ENCODE measurements around the gene RPL22. TPM values are rescaled to one million over a fixed set of nuclear protein-coding genes. Genes with fewer than 3 reads are reported as not detected.
A peak's percentile ranks its signal among the peaks of the same experiment; 100 is the strongest.

RPL22 gene
- total RNA-seq, 1 experiment from 2014 or later = 441 TPM

- TF ChIP-seq FOXP4 (CRISPR knock-in tag; IDR thresholded peaks at IDR 0.05) (peak; percentile 57; the same call in 1 of the 2 replicates), E2F4 (CRISPR knock-in tag; IDR thresholded peaks at IDR 0.05; ENCODE audit: borderline replicate concordance, low read depth) (0 out of 2 replicates have a peak, but pooled peaks have one; percentile 36), ZNF138 (CRISPR knock-in tag; conservative IDR thresholded peaks at IDR 0.05) (0 out of 2 replicates have a peak, but pooled peaks have one; percentile 18), MAX (CRISPR knock-in tag; IDR thresholded peaks at IDR 0.05) (peak; percentile 86), IRF1 (CRISPR knock-in tag; IDR thresholded peaks at IDR 0.05) (no peak), TEAD1 (CRISPR knock-in tag; IDR thresholded peaks at IDR 0.05) (no peak), ZNF281 (CRISPR knock-in tag; IDR thresholded peaks at IDR 0.05) (0 out of 2 replicates have a peak, but pooled peaks have one; percentile 60), FOXP1 (CRISPR knock-in tag; IDR thresholded peaks at IDR 0.05; ENCODE audit: borderline replicate concordance) (peak; percentile 69), ZSCAN18 (CRISPR knock-in tag; IDR thresholded peaks at IDR 0.05) (no peak), USF1 (CRISPR knock-in tag; IDR thresholded peaks at IDR 0.05) (peak; percentile 24; the same call in 1 of the 2 replicates), CREB1 (CRISPR knock-in tag; IDR thresholded peaks at IDR 0.05) (peak; percentile 79; the same call in 1 of the 2 replicates), ZNF423 (CRISPR knock-in tag; IDR thresholded peaks at IDR 0.05) (no peak), NR2C2 (CRISPR knock-in tag; IDR thresholded peaks at IDR 0.05) (peak; percentile 71), ESRRA (CRISPR knock-in tag; IDR thresholded peaks at IDR 0.05; ENCODE audit: borderline replicate concordance) (peak; percentile 67; the same call in 1 of the 2 replicates), CTCF (IDR thresholded peaks at IDR 0.05) (peak; percentile 47; the same call in 1 of the 2 replicates), E2F1 (CRISPR knock-in tag; IDR thresholded peaks at IDR 0.05) (peak; percentile 65)
These were observed 9.6 kb upstream of the RPL22 start (continued) for GRCh38 chr1:6208723-6209660.
